Neutrophil (primary cell): ENCODE measurements around the gene MYH8.

Experiments
- H3K27ac ChIP-seq: fragments of 200-600 bp; sonication (generic); 2 replicates; pipeline ENCODE4 v1.5.1; 2016; ENCODE audit warnings: mild to moderate bottlenecking, moderate library complexity
- H3K27me3 ChIP-seq: fragments of 200-600 bp; sonication (generic); 2 replicates; pipeline ENCODE4 v1.6.0; 2016; ENCODE audit warnings: mild to moderate bottlenecking
- H3K36me3 ChIP-seq: fragments of 200-600 bp; sonication (generic); 2 replicates; pipeline ENCODE4 v1.5.1; 2017
- H3K4me1 ChIP-seq, 2 experiments: fragments of 200-600 bp in 1 of 2; sonication (generic) in 1 of 2; 1 replicate in 1 of 2; 2 replicates in 1 of 2; pipeline versions ENCODE4 v1.5.1 to v1.6.1; 2013 to 2016; ENCODE audit warnings: low read depth in 1 of 2, low read length in 1 of 2, mild to moderate bottlenecking in 1 of 2, moderate library complexity in 1 of 2; ENCODE audit not compliant: control insufficient read depth in 1 of 2, insufficient read depth in 1 of 2
- H3K4me3 ChIP-seq, 2 experiments: fragments of 200-600 bp in 1 of 2; sonication (generic) in 1 of 2; 1 replicate in 1 of 2; 2 replicates in 1 of 2; pipeline ENCODE4 v1.5.1; 2013 to 2016; ENCODE audit warnings: low read depth in 1 of 2, low read length in 1 of 2, mild to moderate bottlenecking in 1 of 2, moderate library complexity in 1 of 2
- H3K9me3 ChIP-seq: fragments of 200-600 bp; sonication (generic); 2 replicates; pipeline ENCODE4 v1.5.1; 2016
- CTCF ChIP-seq: fragments of 200-600 bp; sonication (generic); IDR thresholded peaks from 2 replicates; pipeline ENCODE4 v1.5.1; 2016; ENCODE audit warnings: antibody characterized with exemption

Gene MYH8

GRCh38 chr17:10428781-10429180 is 7.0 kb upstream of the MYH8 start:
- Histone ChIP-seq H3K36me3 (no peaks in the 10 kb centered on the region), H3K4me3 (no peak overlapping the region), H3K27ac (no peak overlapping the region), H3K9me3 (no peaks in the 10 kb centered on the region), H3K27me3 (peaks cover 16% of the 10 kb centered on the region), H3K4me1 (no peaks in the 10 kb centered on the region)
- TF ChIP-seq CTCF, result no peak

GRCh38 chr17:10421211-10421610 is 539 bp downstream of the MYH8 start:
- H3K27me3 ChIP-seq, result peaks cover 36% of the 10 kb centered on the region
- no peak for TF ChIP-seq CTCF
- no peaks in the 10 kb centered on the region for H3K9me3 ChIP-seq
- H3K36me3 ChIP-seq, result no peaks in the 10 kb centered on the region
- H3K4me3 ChIP-seq, result no peak overlapping the region
- no peaks in the 10 kb centered on the region for H3K4me1 ChIP-seq
- no peak overlapping the region for H3K27ac ChIP-seq

- Histone ChIP-seq H3K4me1 (no peaks in the 10 kb centered on the region), H3K27ac (no peak overlapping the region), H3K9me3 (no peaks in the 10 kb centered on the region), H3K27me3 (peaks cover 40% of the 10 kb centered on the region), H3K36me3 (no peaks in the 10 kb centered on the region), H3K4me3 (no peak overlapping the region)
- TF ChIP-seq CTCF, result no peak
These were observed 939 bp downstream of the MYH8 start for GRCh38 chr17:10420811-10421210.

- H3K27ac ChIP-seq, result no peak overlapping the region
- no peak overlapping the region for H3K4me3 ChIP-seq
- H3K27me3 ChIP-seq, result peaks cover 53% of the 10 kb centered on the region
- H3K9me3 ChIP-seq, result no peaks in the 10 kb centered on the region
- H3K4me1 ChIP-seq, result no peaks in the 10 kb centered on the region
- TF ChIP-seq CTCF, result no peak
- H3K36me3 ChIP-seq, result no peaks in the 10 kb centered on the region
These were observed 4.3 kb downstream of the MYH8 start for GRCh38 chr17:10417431-10417830.

- no peak for TF ChIP-seq CTCF
- Histone ChIP-seq H3K4me3 (no peak overlapping the region), H3K36me3 (no peaks in the 10 kb centered on the region), H3K27me3 (peaks cover 37% of the 10 kb centered on the region), H3K27ac (no peak overlapping the region), H3K4me1 (no peaks in the 10 kb centered on the region), H3K9me3 (no peaks in the 10 kb centered on the region)
These were observed 6.6 kb downstream of the MYH8 start for GRCh38 chr17:10415161-10415560.

- H3K27me3 ChIP-seq, result peaks cover 21% of the 10 kb centered on the region
- H3K4me3 ChIP-seq, result no peak overlapping the region
- no peak overlapping the region for H3K27ac ChIP-seq
- no peaks in the 10 kb centered on the region for H3K36me3 ChIP-seq
- H3K4me1 ChIP-seq, result no peaks in the 10 kb centered on the region
- no peak for TF ChIP-seq CTCF
- no peaks in the 10 kb centered on the region for H3K9me3 ChIP-seq
These were observed 18.2 kb downstream of the MYH8 start for GRCh38 chr17:10403589-10403988.
